SK-N-SH (cell line): ENCODE measurements around the gene SH3PXD2A. TPM values are rescaled to one million over a fixed set of nuclear protein-coding genes. Genes with fewer than 3 reads are reported as not detected.

ENCODE experiments used
- CTCF ChIA-PET: fragments of 300-600, 350-600 bp; formaldehyde crosslinking; extraction: SDS; loops from one replicate; lab custom pipeline; 2021; lab: Yijun Ruan, JAX
- POLR2A ChIA-PET: fragments of 350-600 bp; sonication (Branson Sonifier 250); formaldehyde crosslinking; extraction: SDS; loops from one replicate; lab custom pipeline; 2020; ENCODE audit warnings: antibody characterized with exemption, inconsistent platforms; lab: Yijun Ruan, JAX
- DNase-seq: peaks from one replicate; pipeline ENCODE4 v3.0.0; 2012
- H2AFZ ChIP-seq: fragments of 200-600 bp; sonication (generic); 2 replicates; pipeline ENCODE4 v1.8.1; 2016; ENCODE audit warnings: antibody characterized with exemption, mild to moderate bottlenecking, low read depth
- H3F3A ChIP-seq: fragments of 200-600 bp; sonication (generic); replicated peaks from 2 replicates; pipeline ENCODE3; 2016; ENCODE audit warnings: antibody characterized with exemption, mild to moderate bottlenecking; ENCODE audit not compliant: insufficient read depth
- H3K27ac ChIP-seq, 2 experiments: fragments of 200-500 bp in 1 of 2; fragments of 200-600 bp in 1 of 2; sonication (Bioruptor generic) in 1 of 2; sonication (generic), shearing (Covaris generic) in 1 of 2; 2 replicates each; pipeline versions ENCODE4 v1.5.1 to v1.6.1; 2014 to 2016; ENCODE audit warnings: low read depth in 2 of 2, inconsistent platforms in 1 of 2, low read length in 1 of 2, mild to moderate bottlenecking in 1 of 2, mixed read lengths in 1 of 2
- H3K27me3 ChIP-seq: fragments of 200-600 bp; sonication (generic), shearing (Covaris generic); 2 replicates; pipeline ENCODE4 v1.6.1; 2016; ENCODE audit warnings: mixed run types; ENCODE audit not compliant: insufficient read depth
- H3K36me3 ChIP-seq, 2 experiments: fragments of 200-500 bp in 1 of 2; fragments of 200-600 bp in 1 of 2; sonication (Bioruptor generic) in 1 of 2; sonication (generic) in 1 of 2; replicated peaks in 1 of 2; 2 replicates each; pipeline versions ENCODE3 to v1.5.1; 2014 to 2016; ENCODE audit warnings: low read length in 1 of 2, mild to moderate bottlenecking in 1 of 2; ENCODE audit not compliant: insufficient read depth in 2 of 2, control insufficient read depth in 1 of 2
- H3K4me1 ChIP-seq, 2 experiments: fragments of 200-500 bp in 1 of 2; fragments of 200-600 bp in 1 of 2; sonication (Bioruptor generic) in 1 of 2; sonication (generic), shearing (Covaris generic) in 1 of 2; 2 replicates each; pipeline versions ENCODE4 v1.5.1 to v1.6.1; 2014 to 2016; ENCODE audit warnings: low read depth in 1 of 2, low read length in 1 of 2, mixed run types in 1 of 2; ENCODE audit not compliant: insufficient read depth in 2 of 2, control insufficient read depth in 1 of 2
- H3K4me2 ChIP-seq: fragments of 200-600 bp; sonication (generic), shearing (Covaris generic); 2 replicates; pipeline ENCODE4 v1.6.1; 2017; ENCODE audit warnings: mixed run types
- H3K4me3 ChIP-seq, 2 experiments: fragments of 200-500 bp in 1 of 2; fragments of 200-600 bp in 1 of 2; sonication (Bioruptor generic) in 1 of 2; sonication (generic), shearing (Covaris generic) in 1 of 2; 2 replicates each; pipeline versions ENCODE4 v1.5.1 to v1.8.1; 2014 to 2016; ENCODE audit warnings: low read depth in 2 of 2, inconsistent platforms in 1 of 2, low read length in 1 of 2, mild to moderate bottlenecking in 1 of 2, mixed read lengths in 1 of 2, moderate library complexity in 1 of 2
- H3K79me2 ChIP-seq: fragments of 200-600 bp; sonication (generic); 2 replicates; pipeline ENCODE4 v1.8.1; 2017; ENCODE audit warnings: mild to moderate bottlenecking; ENCODE audit not compliant: insufficient read depth
- H3K9ac ChIP-seq: fragments of 200-600 bp; sonication (generic); 2 replicates; pipeline ENCODE4 v1.6.1; 2017; ENCODE audit warnings: mixed run types
- H3K9me2 ChIP-seq: fragments of 200-600 bp; sonication (generic); 2 replicates; pipeline ENCODE4 v1.6.1; 2017; ENCODE audit warnings: mixed run types
- H3K9me3 ChIP-seq: fragments of 200-600 bp; sonication (generic); 2 replicates; pipeline ENCODE4 v1.6.1; 2017; ENCODE audit warnings: mixed run types, mild to moderate bottlenecking, moderate library complexity
- H4K20me1 ChIP-seq: fragments of 200-600 bp; sonication (generic); 2 replicates; pipeline ENCODE4 v1.6.1; 2017; ENCODE audit warnings: mild to moderate bottlenecking, mixed run types; ENCODE audit not compliant: insufficient read depth
- CHD2 ChIP-seq: fragments of 150-350 bp; IDR thresholded peaks from 2 replicates; pipeline ENCODE4 v1.6.1; 2018; ENCODE audit warnings: low read length; ENCODE audit not compliant: partially characterized antibody
- EP300 ChIP-seq, 2 experiments: IDR thresholded peaks; 2 replicates each; pipeline versions ENCODE4 v1.4.0 to v1.6.1; 2012; ENCODE audit warnings: borderline replicate concordance in 1 of 2, low read depth in 1 of 2, low read length in 1 of 2
- GABPA ChIP-seq: IDR thresholded peaks from 2 replicates; pipeline ENCODE4 v1.4.0; 2012; ENCODE audit warnings: low read depth, mild to moderate bottlenecking
- GATA2 ChIP-seq: sonication (generic); formaldehyde crosslinking; IDR thresholded peaks from 2 replicates; pipeline ENCODE4 v1.5.0; 2020; ENCODE audit warnings: mild to moderate bottlenecking, missing genetic modification reagents
- NRF1 ChIP-seq: IDR thresholded peaks from 2 replicates; pipeline ENCODE4 v1.6.1; 2012; ENCODE audit warnings: low read depth, mild to moderate bottlenecking, low read length
- PBX3 ChIP-seq: IDR thresholded peaks from 2 replicates; pipeline ENCODE4; 2012
- POLR2AphosphoS5 ChIP-seq: IDR thresholded peaks from 2 replicates; pipeline ENCODE4 v1.6.1; 2012; ENCODE audit warnings: low read depth, low read length
- TEAD4 ChIP-seq: IDR thresholded peaks from 2 replicates; pipeline ENCODE4 v1.4.0; 2012; ENCODE audit warnings: mild to moderate bottlenecking, borderline replicate concordance; ENCODE audit not compliant: insufficient read depth
- YY1 ChIP-seq: IDR thresholded peaks from 2 replicates; pipeline ENCODE4 v1.4.0; 2012; ENCODE audit warnings: low read depth, mild to moderate bottlenecking
- WGBS: methylation state at CpG from one replicate; pipeline ENCODE4 v1.1.6; 2017; ENCODE audit warnings: low lambda C conversion rate; 5-methylcytosine and 5-hydroxymethylcytosine counted together
- polyA plus RNA-seq, 3 experiments: library from polyadenylated mRNA; depleted of rRNA; stranded (reverse); fragments of >200 nt; gene quantifications; 2 replicates each; pipeline ENCODE4 v1.2.3, GENCODE V29; 2012
- TF ChIP-seq, protein P1 (sequence below): fragments of 200-600 bp; sonication (generic); IDR thresholded peaks from 2 replicates; pipeline ENCODE4 v1.6.1; 2017; ENCODE audit warnings: antibody characterized with exemption, mild to moderate bottlenecking, moderate library complexity
- TF ChIP-seq, protein P2 (sequence below): IDR thresholded peaks from 2 replicates; pipeline ENCODE4 v1.6.1; 2012; ENCODE audit warnings: mild to moderate bottlenecking, low read depth, low read length, moderate library complexity

SH3PXD2A gene
- polyA plus RNA-seq, 1 of the 3 experiments (the other 2 are of a cell fraction), result 2.5 TPM

DNA sequence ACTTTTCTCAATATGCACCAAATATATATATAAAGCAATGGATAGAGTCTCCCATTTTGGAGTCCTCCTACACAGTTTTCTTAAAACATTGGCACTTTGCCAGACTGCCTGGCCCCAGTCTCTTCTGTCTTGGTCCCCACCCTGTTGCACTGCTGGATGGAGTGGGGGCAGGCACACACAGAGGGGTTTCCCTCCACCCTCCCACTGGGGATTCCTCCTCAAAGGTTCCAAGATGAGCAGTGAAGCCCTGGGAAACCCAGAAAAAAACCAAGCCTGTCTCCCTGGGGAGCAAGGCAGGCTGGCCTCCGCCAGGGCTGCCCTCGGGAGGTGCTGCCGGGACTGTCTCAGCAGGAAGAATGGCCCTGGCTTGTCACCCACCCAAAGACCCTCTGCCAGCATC lies 68.0 kb downstream of the SH3PXD2A start:
- 100% methylated on average over 3 of the region's 3 CpGs for WGBS
- no peaks in the 10 kb centered on the region for H4K20me1 ChIP-seq
- CTCF ChIA-PET, result interaction anchor here (1.0 to 1.2 kb wide), 2 partner anchors 63 to 67 kb away, joined by 3 to 4 read pairs; no protein-coding TSS in a partner anchor

More for the DNA sequence above, 68.0 kb downstream of the SH3PXD2A start:
- DNase-seq, result no peak
- Histone ChIP-seq H3K9ac (no peak overlapping the region), H3K27ac (no peak overlapping the region)
- POLR2A ChIA-PET, result no interaction called here
- TF ChIP-seq, protein P1, sequence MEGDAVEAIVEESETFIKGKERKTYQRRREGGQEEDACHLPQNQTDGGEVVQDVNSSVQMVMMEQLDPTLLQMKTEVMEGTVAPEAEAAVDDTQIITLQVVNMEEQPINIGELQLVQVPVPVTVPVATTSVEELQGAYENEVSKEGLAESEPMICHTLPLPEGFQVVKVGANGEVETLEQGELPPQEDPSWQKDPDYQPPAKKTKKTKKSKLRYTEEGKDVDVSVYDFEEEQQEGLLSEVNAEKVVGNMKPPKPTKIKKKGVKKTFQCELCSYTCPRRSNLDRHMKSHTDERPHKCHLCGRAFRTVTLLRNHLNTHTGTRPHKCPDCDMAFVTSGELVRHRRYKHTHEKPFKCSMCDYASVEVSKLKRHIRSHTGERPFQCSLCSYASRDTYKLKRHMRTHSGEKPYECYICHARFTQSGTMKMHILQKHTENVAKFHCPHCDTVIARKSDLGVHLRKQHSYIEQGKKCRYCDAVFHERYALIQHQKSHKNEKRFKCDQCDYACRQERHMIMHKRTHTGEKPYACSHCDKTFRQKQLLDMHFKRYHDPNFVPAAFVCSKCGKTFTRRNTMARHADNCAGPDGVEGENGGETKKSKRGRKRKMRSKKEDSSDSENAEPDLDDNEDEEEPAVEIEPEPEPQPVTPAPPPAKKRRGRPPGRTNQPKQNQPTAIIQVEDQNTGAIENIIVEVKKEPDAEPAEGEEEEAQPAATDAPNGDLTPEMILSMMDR, result no peak
- TF ChIP-seq YY1 (no peak), GATA2 (CRISPR knock-in tag) (no peak), POLR2AphosphoS5 (no peak), NRF1 (no peak), EP300 (IDR thresholded peaks at IDR 0.05; ENCODE audit: borderline replicate concordance in 1 of 2, low read depth in 1 of 2, low read length in 1 of 2) (no peak), PBX3 (no peak), TEAD4 (no peak), GABPA (no peak), CHD2 (no peak)
- TF ChIP-seq, protein P2, sequence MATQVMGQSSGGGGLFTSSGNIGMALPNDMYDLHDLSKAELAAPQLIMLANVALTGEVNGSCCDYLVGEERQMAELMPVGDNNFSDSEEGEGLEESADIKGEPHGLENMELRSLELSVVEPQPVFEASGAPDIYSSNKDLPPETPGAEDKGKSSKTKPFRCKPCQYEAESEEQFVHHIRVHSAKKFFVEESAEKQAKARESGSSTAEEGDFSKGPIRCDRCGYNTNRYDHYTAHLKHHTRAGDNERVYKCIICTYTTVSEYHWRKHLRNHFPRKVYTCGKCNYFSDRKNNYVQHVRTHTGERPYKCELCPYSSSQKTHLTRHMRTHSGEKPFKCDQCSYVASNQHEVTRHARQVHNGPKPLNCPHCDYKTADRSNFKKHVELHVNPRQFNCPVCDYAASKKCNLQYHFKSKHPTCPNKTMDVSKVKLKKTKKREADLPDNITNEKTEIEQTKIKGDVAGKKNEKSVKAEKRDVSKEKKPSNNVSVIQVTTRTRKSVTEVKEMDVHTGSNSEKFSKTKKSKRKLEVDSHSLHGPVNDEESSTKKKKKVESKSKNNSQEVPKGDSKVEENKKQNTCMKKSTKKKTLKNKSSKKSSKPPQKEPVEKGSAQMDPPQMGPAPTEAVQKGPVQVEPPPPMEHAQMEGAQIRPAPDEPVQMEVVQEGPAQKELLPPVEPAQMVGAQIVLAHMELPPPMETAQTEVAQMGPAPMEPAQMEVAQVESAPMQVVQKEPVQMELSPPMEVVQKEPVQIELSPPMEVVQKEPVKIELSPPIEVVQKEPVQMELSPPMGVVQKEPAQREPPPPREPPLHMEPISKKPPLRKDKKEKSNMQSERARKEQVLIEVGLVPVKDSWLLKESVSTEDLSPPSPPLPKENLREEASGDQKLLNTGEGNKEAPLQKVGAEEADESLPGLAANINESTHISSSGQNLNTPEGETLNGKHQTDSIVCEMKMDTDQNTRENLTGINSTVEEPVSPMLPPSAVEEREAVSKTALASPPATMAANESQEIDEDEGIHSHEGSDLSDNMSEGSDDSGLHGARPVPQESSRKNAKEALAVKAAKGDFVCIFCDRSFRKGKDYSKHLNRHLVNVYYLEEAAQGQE, result no peak
- TF ChIP-seq, all 33 proteins: peak for 0
- Histone ChIP-seq H2AFZ (no peak overlapping the region), H3K4me3 (no peak overlapping the region), H3K9me3 (no peaks in the 10 kb centered on the region), H3K4me1 (peaks cover 0 to 46% of the 10 kb centered on the region in 2 experiments; a peak in 1 of 4 replicates), H3K9me2 (no peaks in the 10 kb centered on the region), H3K4me2 (no peak overlapping the region), H3K79me2 (no peaks in the 10 kb centered on the region), H3K36me3 (no peaks in the 10 kb centered on the region), H3F3A (no peaks in the 10 kb centered on the region), H3K27me3 (no peaks in the 10 kb centered on the region)
